HCT116 (cell line): ENCODE data around the gene RGS10. TPM values are rescaled to one million over a fixed set of nuclear protein-coding genes. Genes with fewer than 3 reads are reported as not detected.

Experiments
- ATAC-seq: fragments of 200-7000 bp; cut with Tn5 transposase; 2 replicates; pipeline ENCODE4 v1.9.1; 2020; ENCODE audit warnings: mild to moderate bottlenecking, moderate library complexity
- BruUV-seq: library from RNA; stranded (reverse); fragments of 400-500 nt; replicated peaks from 2 replicates; lab custom pipeline; 2021; lab: Mats Ljungman, UMichigan
- CTCF ChIA-PET: fragments of 300-600 bp; sonication (Branson Sonifier 250); formaldehyde crosslinking; loops from one replicate; lab custom pipeline; 2021; ENCODE audit warnings: antibody characterized with exemption; lab: Charles Lee
- POLR2A ChIA-PET: fragments of 300-600, 350-600 bp; sonication (Branson Sonifier 250); formaldehyde crosslinking; loops from one replicate; lab custom pipeline; 2021; ENCODE audit warnings: antibody characterized with exemption; lab: Charles Lee
- RAD21 ChIA-PET, 2 experiments: fragments of 300-600 bp; sonication (Branson Sonifier 250); formaldehyde crosslinking; loops; one replicate each; lab custom pipeline; 2023; ENCODE audit warnings: low total read pairs in 2 of 2; ENCODE audit not compliant: uncharacterized antibody in 2 of 2, unreplicated experiment in 2 of 2, low non-redundant PET in 1 of 2; lab: Charles Lee
- DNase-seq: peaks from one replicate; pipeline ENCODE4 v3.0.0-alpha.2; 2010; ENCODE audit warnings: low read depth, low spot score
- H2AFZ ChIP-seq: fragments of 200-600 bp; shearing (Covaris generic), sonication (generic); 2 replicates; pipeline ENCODE4 v1.6.1; 2017; ENCODE audit warnings: low read depth, mixed run types, mixed read lengths, antibody characterized with exemption, low read length; ENCODE audit not compliant: poor library complexity, severe bottlenecking
- H3K27ac ChIP-seq: 2 replicates; pipeline ENCODE4 v1.5.1; 2012; ENCODE audit warnings: low read depth, low read length
- H3K27me3 ChIP-seq: fragments of 200-600 bp; sonication (generic); 2 replicates; pipeline ENCODE4 v1.6.1; 2016; ENCODE audit warnings: mixed run types, low read length, mixed read lengths; ENCODE audit not compliant: insufficient read depth
- H3K36me3 ChIP-seq, 2 experiments: fragments of 200-500 bp in 1 of 2; fragments of 200-600 bp in 1 of 2; sonication (Bioruptor generic) in 1 of 2; sonication (generic) in 1 of 2; 2 replicates each; pipeline versions ENCODE4 v1.5.1 to v1.6.1; 2014 to 2016; ENCODE audit warnings: low read length in 2 of 2, inconsistent platforms in 1 of 2, mixed read lengths in 1 of 2, mixed run types in 1 of 2; ENCODE audit not compliant: insufficient read depth in 2 of 2, control insufficient read depth in 1 of 2
- H3K4me1 ChIP-seq, 2 experiments: fragments of 200-600 bp in 1 of 2; sonication (generic) in 1 of 2; 2 replicates each; pipeline versions ENCODE4 v1.5.1 to v1.6.1; 2012 to 2017; ENCODE audit warnings: low read length in 2 of 2, inconsistent platforms in 1 of 2, mild to moderate bottlenecking in 1 of 2, mixed read lengths in 1 of 2, mixed run types in 1 of 2, moderate library complexity in 1 of 2; ENCODE audit not compliant: insufficient read depth in 2 of 2, control insufficient read depth in 1 of 2
- H3K4me2 ChIP-seq: fragments of 200-600 bp; sonication (generic); 2 replicates; pipeline ENCODE4 v1.6.1; 2017; ENCODE audit warnings: mixed run types, low read length, mixed read lengths
- H3K4me3 ChIP-seq, 2 experiments: fragments of 200-600 bp in 1 of 2; sonication (generic) in 1 of 2; replicated peaks in 1 of 2; 2 replicates each; pipeline ENCODE4 v1.5.1; 2011 to 2016; ENCODE audit warnings: low read length in 2 of 2, control low read depth in 1 of 2, low read depth in 1 of 2, mild to moderate bottlenecking in 1 of 2, mixed read lengths in 1 of 2, mixed run types in 1 of 2
- H3K79me2 ChIP-seq: fragments of 200-600 bp; sonication (generic); 2 replicates; pipeline ENCODE4 v1.6.1; 2017; ENCODE audit warnings: mild to moderate bottlenecking, mixed run types, low read length, moderate library complexity, mixed read lengths; ENCODE audit not compliant: insufficient read depth
- H3K9ac ChIP-seq: fragments of 200-600 bp; sonication (generic); 2 replicates; pipeline ENCODE4 v1.6.1; 2016; ENCODE audit warnings: low read length, mixed read lengths
- H3K9me2 ChIP-seq: fragments of 200-600 bp; sonication (generic), shearing (Covaris generic); 2 replicates; pipeline ENCODE4 v1.6.1; 2017; ENCODE audit warnings: mixed run types, mild to moderate bottlenecking, moderate library complexity; ENCODE audit not compliant: insufficient read depth
- H3K9me3 ChIP-seq, 2 experiments: fragments of 200-500 bp in 1 of 2; fragments of 200-600 bp in 1 of 2; sonication (Bioruptor generic) in 1 of 2; sonication (generic) in 1 of 2; 2 replicates each; pipeline ENCODE4 v1.6.1; 2014 to 2017; ENCODE audit warnings: low read length in 2 of 2, mixed read lengths in 2 of 2, inconsistent platforms in 1 of 2, low read depth in 1 of 2, mild to moderate bottlenecking in 1 of 2, mixed run types in 1 of 2, moderate library complexity in 1 of 2; ENCODE audit not compliant: control insufficient read depth in 1 of 2, insufficient read depth in 1 of 2
- H4K20me1 ChIP-seq: fragments of 200-600 bp; sonication (generic), shearing (Covaris generic); 2 replicates; pipeline ENCODE4 v1.6.1; 2017; ENCODE audit warnings: mixed run types, mild to moderate bottlenecking, moderate library complexity; ENCODE audit not compliant: insufficient read depth
- ATF3 ChIP-seq: IDR thresholded peaks from 2 replicates; pipeline ENCODE4 v1.6.1; 2012
- CBX3 ChIP-seq: IDR thresholded peaks from 2 replicates; pipeline ENCODE4 v1.6.1; 2012; ENCODE audit warnings: low read depth
- EGR1 ChIP-seq: IDR thresholded peaks from 2 replicates; pipeline ENCODE4 v1.6.1; 2012; ENCODE audit warnings: low read depth
- EZH2 ChIP-seq: fragments of 200-600 bp; sonication (generic); IDR thresholded peaks from 2 replicates; pipeline ENCODE4 v1.6.1; 2017; ENCODE audit warnings: antibody characterized with exemption, mixed run types
- EZH2phosphoT487 ChIP-seq: fragments of 200-600 bp; IDR thresholded peaks from 2 replicates; pipeline ENCODE4 v1.6.1; 2018; ENCODE audit warnings: antibody characterized with exemption, borderline replicate concordance
- FOSL1 ChIP-seq: IDR thresholded peaks from 2 replicates; pipeline ENCODE4 v1.6.1; 2012; ENCODE audit warnings: low read depth
- SIN3A ChIP-seq: IDR thresholded peaks from 2 replicates; pipeline ENCODE4 v1.6.1; 2012; ENCODE audit warnings: low read depth
- ZNF274 ChIP-seq: fragments of 200-500 bp; sonication (Bioruptor generic); IDR thresholded peaks from 2 replicates; pipeline ENCODE4 v1.6.1; 2014; ENCODE audit warnings: mild to moderate bottlenecking, low read depth, low read length, inconsistent platforms
- intact Hi-C: fragments of 100-400 bp; cut with micrococcal nuclease; formaldehyde crosslinking; loops from 2 replicates; pipeline ENCODE4 v1.10.0; 2022
- total RNA-seq: library from RNA; stranded (reverse); gene quantifications from one replicate; pipeline ENCODE4 v1.2.1, GENCODE V29; 2021; ENCODE audit not compliant: unreplicated experiment
- TF ChIP-seq, protein P1 (sequence below): IDR thresholded peaks from 2 replicates; pipeline ENCODE4 v1.6.1; 2011; ENCODE audit warnings: mild to moderate bottlenecking, low read length, moderate library complexity; ENCODE audit not compliant: insufficient replicate concordance; ENCODE audit errors: extremely low read depth

RGS10 gene
- total RNA-seq, 1 experiment from 2014 or later: 96.7 TPM

DNA sequence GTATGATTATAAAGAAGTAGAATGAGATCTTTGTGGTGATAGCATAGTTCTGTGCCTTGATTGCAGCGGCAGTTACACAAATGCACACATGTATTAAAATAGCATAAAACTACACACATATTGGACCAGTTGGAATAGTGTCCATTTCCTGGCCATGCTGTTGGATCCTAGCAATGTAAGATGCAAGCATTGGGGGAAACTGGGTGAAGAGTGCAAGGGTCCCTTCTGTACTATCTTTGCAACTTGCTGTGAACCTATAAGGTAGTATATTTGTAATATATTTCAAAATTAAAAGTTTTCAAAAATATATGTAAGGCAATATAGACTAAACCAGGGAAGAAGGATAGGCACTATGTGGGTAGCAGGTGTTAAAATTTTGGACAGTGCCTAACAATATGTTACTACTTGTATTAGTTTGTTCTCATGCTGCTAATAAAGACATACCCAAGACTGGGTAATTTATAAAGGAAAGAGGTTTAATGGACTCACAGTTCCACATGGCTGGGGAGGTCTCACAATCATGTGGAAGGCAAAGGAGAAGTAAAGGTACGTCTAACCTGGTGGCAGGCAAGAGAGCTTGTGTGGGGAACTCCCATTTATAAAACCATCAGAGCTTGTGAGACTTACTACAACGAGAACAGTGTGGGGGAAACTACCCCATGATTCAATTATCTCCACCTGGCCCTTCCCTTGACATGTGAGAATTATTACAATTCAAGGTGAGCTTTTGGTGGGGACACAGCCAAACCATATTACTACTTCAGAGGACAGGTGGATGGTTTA, 71.4 kb downstream of the RGS10 start:
- H4K20me1 ChIP-seq: no peaks in the 10 kb centered on the region
- no peak overlapping the region for H2AFZ ChIP-seq
- ChIA-PET CTCF (no interaction called here), POLR2A (no interaction called here), RAD21 (no interaction called here)
- no peak overlapping the region for H3K27ac ChIP-seq
- no peak for ATAC-seq
- no peak overlapping the region for H3K4me3 ChIP-seq
- no peak overlapping the region for H3K9ac ChIP-seq
- peaks cover 4% of the 10 kb centered on the region; the same call in 1 of the 2 replicates for H3K27me3 ChIP-seq
- no peaks in the 10 kb centered on the region for H3K79me2 ChIP-seq
- no peak overlapping the region for H3K4me2 ChIP-seq
- no TSS peak for BruUV-seq
- no peaks in the 10 kb centered on the region for H3K9me2 ChIP-seq
- H3K4me1 ChIP-seq: peaks cover 0 to 15% of the 10 kb centered on the region in 2 experiments; a peak in 1 of 4 replicates
- DNase-seq: no peak
- intact Hi-C loops: no loop called here
- no peak for TF ChIP-seq FOSL1
- no peaks in the 10 kb centered on the region for H3K36me3 ChIP-seq
- no peaks in the 10 kb centered on the region for H3K9me3 ChIP-seq

DNA sequence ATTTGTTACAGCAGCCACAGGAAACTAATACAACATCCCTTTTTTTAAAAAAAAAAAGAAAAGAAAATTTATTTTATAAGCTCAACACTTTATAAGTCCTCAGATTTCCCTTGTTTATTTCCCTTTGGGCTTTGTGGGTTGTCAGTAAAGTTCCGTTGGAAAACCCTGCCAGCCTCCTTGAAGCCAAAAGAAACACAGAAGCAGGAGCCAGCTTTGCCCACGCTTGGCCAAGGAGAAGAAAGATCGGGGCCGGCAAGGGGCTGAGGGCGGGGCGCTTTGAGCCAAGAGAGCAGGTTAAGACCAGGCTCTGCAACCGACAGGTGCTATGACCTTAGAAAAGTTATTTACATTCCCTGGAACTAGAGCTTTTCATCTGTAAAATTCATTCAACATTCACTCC, 72.7 kb downstream of the RGS10 start:
- no peaks in the 10 kb centered on the region for H3K9me2 ChIP-seq
- CTCF ChIA-PET: interaction anchor here (1.0 kb wide), 1 partner anchor 20 kb away, joined by 3 read pairs; no protein-coding TSS in a partner anchor
- RAD21 ChIA-PET: interaction anchor here in 1 of 2 experiments (1.2 kb wide), 1 partner anchor 270 kb away, joined by 3 read pairs; no protein-coding TSS in a partner anchor
- TF ChIP-seq ZNF274 (no peak), EGR1 (no peak), SIN3A (no peak), CBX3 (no peak), EZH2phosphoT487 (no peak), EZH2 (no peak), ATF3 (no peak)
- TF ChIP-seq, protein P1, sequence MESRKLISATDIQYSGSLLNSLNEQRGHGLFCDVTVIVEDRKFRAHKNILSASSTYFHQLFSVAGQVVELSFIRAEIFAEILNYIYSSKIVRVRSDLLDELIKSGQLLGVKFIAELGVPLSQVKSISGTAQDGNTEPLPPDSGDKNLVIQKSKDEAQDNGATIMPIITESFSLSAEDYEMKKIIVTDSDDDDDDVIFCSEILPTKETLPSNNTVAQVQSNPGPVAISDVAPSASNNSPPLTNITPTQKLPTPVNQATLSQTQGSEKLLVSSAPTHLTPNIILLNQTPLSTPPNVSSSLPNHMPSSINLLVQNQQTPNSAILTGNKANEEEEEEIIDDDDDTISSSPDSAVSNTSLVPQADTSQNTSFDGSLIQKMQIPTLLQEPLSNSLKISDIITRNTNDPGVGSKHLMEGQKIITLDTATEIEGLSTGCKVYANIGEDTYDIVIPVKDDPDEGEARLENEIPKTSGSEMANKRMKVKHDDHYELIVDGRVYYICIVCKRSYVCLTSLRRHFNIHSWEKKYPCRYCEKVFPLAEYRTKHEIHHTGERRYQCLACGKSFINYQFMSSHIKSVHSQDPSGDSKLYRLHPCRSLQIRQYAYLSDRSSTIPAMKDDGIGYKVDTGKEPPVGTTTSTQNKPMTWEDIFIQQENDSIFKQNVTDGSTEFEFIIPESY: no peak
- H2AFZ ChIP-seq: no peak overlapping the region
- H3K27me3 ChIP-seq: no peaks in the 10 kb centered on the region
- H3K79me2 ChIP-seq: no peaks in the 10 kb centered on the region
- DNase-seq (no peak), ATAC-seq (no peak)
- no peak overlapping the region for H3K4me3 ChIP-seq
- peaks cover 0 to 15% of the 10 kb centered on the region in 2 experiments; a peak in 1 of 4 replicates for H3K4me1 ChIP-seq
- intact Hi-C loops: no loop called here
- POLR2A ChIA-PET: no interaction called here
- no peak overlapping the region for H3K27ac ChIP-seq
- no peaks in the 10 kb centered on the region for H3K36me3 ChIP-seq
- H4K20me1 ChIP-seq: no peaks in the 10 kb centered on the region
- H3K9me3 ChIP-seq: no peaks in the 10 kb centered on the region
- BruUV-seq: no TSS peak
- no peak overlapping the region for H3K9ac ChIP-seq
- H3K4me2 ChIP-seq: no peak overlapping the region
